SK-N-SH (cell line): Measurements from ENCODE around the gene LIPJ. TPM values are rescaled to one million over a fixed set of nuclear protein-coding genes. Genes with fewer than 3 reads are reported as not detected.

ENCODE experiments used
- CTCF ChIA-PET: fragments of 300-600, 350-600 bp; formaldehyde crosslinking; extraction: SDS; loops from one replicate; lab custom pipeline; 2021; lab: Yijun Ruan, JAX
- POLR2A ChIA-PET: fragments of 350-600 bp; sonication (Branson Sonifier 250); formaldehyde crosslinking; extraction: SDS; loops from one replicate; lab custom pipeline; 2020; ENCODE audit warnings: antibody characterized with exemption, inconsistent platforms; lab: Yijun Ruan, JAX
- DNase-seq: peaks from one replicate; pipeline ENCODE4 v3.0.0; 2012
- H2AFZ ChIP-seq: fragments of 200-600 bp; sonication (generic); 2 replicates; pipeline ENCODE4 v1.8.1; 2016; ENCODE audit warnings: antibody characterized with exemption, mild to moderate bottlenecking, low read depth
- H3F3A ChIP-seq: fragments of 200-600 bp; sonication (generic); replicated peaks from 2 replicates; pipeline ENCODE3; 2016; ENCODE audit warnings: antibody characterized with exemption, mild to moderate bottlenecking; ENCODE audit not compliant: insufficient read depth
- H3K27ac ChIP-seq, 2 experiments: fragments of 200-500 bp in 1 of 2; fragments of 200-600 bp in 1 of 2; sonication (Bioruptor generic) in 1 of 2; sonication (generic), shearing (Covaris generic) in 1 of 2; 2 replicates each; pipeline versions ENCODE4 v1.5.1 to v1.6.1; 2014 to 2016; ENCODE audit warnings: low read depth in 2 of 2, inconsistent platforms in 1 of 2, low read length in 1 of 2, mild to moderate bottlenecking in 1 of 2, mixed read lengths in 1 of 2
- H3K27me3 ChIP-seq: fragments of 200-600 bp; sonication (generic), shearing (Covaris generic); 2 replicates; pipeline ENCODE4 v1.6.1; 2016; ENCODE audit warnings: mixed run types; ENCODE audit not compliant: insufficient read depth
- H3K36me3 ChIP-seq, 2 experiments: fragments of 200-500 bp in 1 of 2; fragments of 200-600 bp in 1 of 2; sonication (Bioruptor generic) in 1 of 2; sonication (generic) in 1 of 2; replicated peaks in 1 of 2; 2 replicates each; pipeline versions ENCODE3 to v1.5.1; 2014 to 2016; ENCODE audit warnings: low read length in 1 of 2, mild to moderate bottlenecking in 1 of 2; ENCODE audit not compliant: insufficient read depth in 2 of 2, control insufficient read depth in 1 of 2
- H3K4me1 ChIP-seq, 2 experiments: fragments of 200-500 bp in 1 of 2; fragments of 200-600 bp in 1 of 2; sonication (Bioruptor generic) in 1 of 2; sonication (generic), shearing (Covaris generic) in 1 of 2; 2 replicates each; pipeline versions ENCODE4 v1.5.1 to v1.6.1; 2014 to 2016; ENCODE audit warnings: low read depth in 1 of 2, low read length in 1 of 2, mixed run types in 1 of 2; ENCODE audit not compliant: insufficient read depth in 2 of 2, control insufficient read depth in 1 of 2
- H3K4me2 ChIP-seq: fragments of 200-600 bp; sonication (generic), shearing (Covaris generic); 2 replicates; pipeline ENCODE4 v1.6.1; 2017; ENCODE audit warnings: mixed run types
- H3K4me3 ChIP-seq, 2 experiments: fragments of 200-500 bp in 1 of 2; fragments of 200-600 bp in 1 of 2; sonication (Bioruptor generic) in 1 of 2; sonication (generic), shearing (Covaris generic) in 1 of 2; 2 replicates each; pipeline versions ENCODE4 v1.5.1 to v1.8.1; 2014 to 2016; ENCODE audit warnings: low read depth in 2 of 2, inconsistent platforms in 1 of 2, low read length in 1 of 2, mild to moderate bottlenecking in 1 of 2, mixed read lengths in 1 of 2, moderate library complexity in 1 of 2
- H3K79me2 ChIP-seq: fragments of 200-600 bp; sonication (generic); 2 replicates; pipeline ENCODE4 v1.8.1; 2017; ENCODE audit warnings: mild to moderate bottlenecking; ENCODE audit not compliant: insufficient read depth
- H3K9ac ChIP-seq: fragments of 200-600 bp; sonication (generic); 2 replicates; pipeline ENCODE4 v1.6.1; 2017; ENCODE audit warnings: mixed run types
- H3K9me2 ChIP-seq: fragments of 200-600 bp; sonication (generic); 2 replicates; pipeline ENCODE4 v1.6.1; 2017; ENCODE audit warnings: mixed run types
- H3K9me3 ChIP-seq: fragments of 200-600 bp; sonication (generic); 2 replicates; pipeline ENCODE4 v1.6.1; 2017; ENCODE audit warnings: mixed run types, mild to moderate bottlenecking, moderate library complexity
- H4K20me1 ChIP-seq: fragments of 200-600 bp; sonication (generic); 2 replicates; pipeline ENCODE4 v1.6.1; 2017; ENCODE audit warnings: mild to moderate bottlenecking, mixed run types; ENCODE audit not compliant: insufficient read depth
- CTCF ChIP-seq: fragments of 200-600 bp; sonication (generic); IDR thresholded peaks from 2 replicates; pipeline ENCODE4 v1.6.1; 2017; ENCODE audit warnings: antibody characterized with exemption, mild to moderate bottlenecking, moderate library complexity
- ELF1 ChIP-seq: IDR thresholded peaks from 2 replicates; pipeline ENCODE4 v1.4.0; 2012
- EP300 ChIP-seq, 2 experiments: IDR thresholded peaks; 2 replicates each; pipeline versions ENCODE4 v1.4.0 to v1.6.1; 2012; ENCODE audit warnings: borderline replicate concordance in 1 of 2, low read depth in 1 of 2, low read length in 1 of 2
- EZH2phosphoT487 ChIP-seq: fragments of 200-600 bp; sonication (generic); IDR thresholded peaks from 2 replicates; pipeline ENCODE4 v1.6.1; 2017; ENCODE audit warnings: low read depth, mixed run types, mild to moderate bottlenecking, antibody characterized with exemption, moderate library complexity, borderline replicate concordance
- FOXJ3 ChIP-seq: sonication (generic); formaldehyde crosslinking; IDR thresholded peaks from 2 replicates; pipeline ENCODE4 v1.5.1; 2020; ENCODE audit warnings: mild to moderate bottlenecking, missing genetic modification reagents
- FOXM1 ChIP-seq: IDR thresholded peaks from 2 replicates; pipeline ENCODE4 v1.4.0; 2012; ENCODE audit warnings: low read depth, mild to moderate bottlenecking
- GABPA ChIP-seq: IDR thresholded peaks from 2 replicates; pipeline ENCODE4 v1.4.0; 2012; ENCODE audit warnings: low read depth, mild to moderate bottlenecking
- IRF3 ChIP-seq: fragments of 150-350 bp; IDR thresholded peaks from 2 replicates; pipeline ENCODE4 v1.6.1; 2016; ENCODE audit warnings: mild to moderate bottlenecking, low read depth, low read length
- MAX ChIP-seq: IDR thresholded peaks from 2 replicates; pipeline ENCODE4 v1.4.0; 2012; ENCODE audit warnings: low read depth
- MEF2A ChIP-seq: IDR thresholded peaks from 2 replicates; pipeline ENCODE4 v1.4.0; 2012; ENCODE audit warnings: low read depth, borderline replicate concordance
- MXI1 ChIP-seq: IDR thresholded peaks from 2 replicates; pipeline ENCODE4 v1.6.1; 2012; ENCODE audit warnings: mild to moderate bottlenecking, low read depth, low read length, improper control_type of control experiment
- NFIC ChIP-seq: IDR thresholded peaks from 2 replicates; pipeline ENCODE4 v1.4.0; 2012; ENCODE audit warnings: borderline replicate concordance
- NRF1 ChIP-seq: IDR thresholded peaks from 2 replicates; pipeline ENCODE4 v1.6.1; 2012; ENCODE audit warnings: low read depth, mild to moderate bottlenecking, low read length
- PBX3 ChIP-seq: IDR thresholded peaks from 2 replicates; pipeline ENCODE4; 2012
- POLR2AphosphoS5 ChIP-seq: IDR thresholded peaks from 2 replicates; pipeline ENCODE4 v1.6.1; 2012; ENCODE audit warnings: low read depth, low read length
- RAD21 ChIP-seq: IDR thresholded peaks from 2 replicates; pipeline ENCODE4 v1.6.1; 2012; ENCODE audit warnings: mild to moderate bottlenecking, low read length
- RCOR1 ChIP-seq: fragments of 150-350 bp; IDR thresholded peaks from 2 replicates; pipeline ENCODE4 v1.6.1; 2017; ENCODE audit warnings: antibody characterized with exemption, low read length
- RFX5 ChIP-seq: IDR thresholded peaks from 2 replicates; pipeline ENCODE4 v1.6.1; 2012; ENCODE audit warnings: mild to moderate bottlenecking, improper control_type of control experiment, low read length
- RXRA ChIP-seq: IDR thresholded peaks from 2 replicates; pipeline ENCODE4 v1.4.0; 2012; ENCODE audit warnings: low read depth, mild to moderate bottlenecking, borderline replicate concordance
- SIN3A ChIP-seq: IDR thresholded peaks from 2 replicates; pipeline ENCODE4 v1.6.1; 2012; ENCODE audit warnings: low read depth, mild to moderate bottlenecking, low read length, moderate library complexity, borderline replicate concordance
- SMC3 ChIP-seq: IDR thresholded peaks from 2 replicates; pipeline ENCODE4 v1.6.1; 2012; ENCODE audit warnings: low read depth, low read length, improper control_type of control experiment
- TCF12 ChIP-seq: IDR thresholded peaks from 2 replicates; pipeline ENCODE4 v1.4.0; 2012
- TEAD4 ChIP-seq: IDR thresholded peaks from 2 replicates; pipeline ENCODE4 v1.4.0; 2012; ENCODE audit warnings: mild to moderate bottlenecking, borderline replicate concordance; ENCODE audit not compliant: insufficient read depth
- USF2 ChIP-seq: fragments of 150-350 bp; IDR thresholded peaks from 2 replicates; pipeline ENCODE4 v1.6.1; 2017; ENCODE audit warnings: antibody characterized with exemption, low read length, low read depth, borderline replicate concordance
- YY1 ChIP-seq: IDR thresholded peaks from 2 replicates; pipeline ENCODE4 v1.4.0; 2012; ENCODE audit warnings: low read depth, mild to moderate bottlenecking
- WGBS: methylation state at CpG from one replicate; pipeline ENCODE4 v1.1.6; 2017; ENCODE audit warnings: low lambda C conversion rate; 5-methylcytosine and 5-hydroxymethylcytosine counted together
- polyA plus RNA-seq, 3 experiments: library from polyadenylated mRNA; depleted of rRNA; stranded (reverse); fragments of >200 nt; gene quantifications; 2 replicates each; pipeline ENCODE4 v1.2.3, GENCODE V29; 2012

The LIPJ gene
- polyA plus RNA-seq, 1 of the 3 experiments (the other 2 are of a cell fraction) = not detected

- ChIA-PET POLR2A (no interaction called here), CTCF (interaction anchor here (0.8 kb wide), 1 partner anchor 55 kb away, joined by 3 read pairs; no protein-coding TSS in a partner anchor)
- H3K9ac ChIP-seq = no peak overlapping the region
Measured at GRCh38 chr10:88620441-88620840, 33.9 kb downstream of the LIPJ start.

GRCh38 chr10:88623835-88624234 is 37.3 kb downstream of the LIPJ start:
- peak overlapping the region in 1 of 2 experiments; percentile 64; a peak in 2 of 4 replicates for H3K27ac ChIP-seq
- H3K9me2 ChIP-seq = no peaks in the 10 kb centered on the region
- H4K20me1 ChIP-seq = no peaks in the 10 kb centered on the region
- ChIA-PET CTCF (no interaction called here), POLR2A (no interaction called here)
- no peaks in the 10 kb centered on the region for H3K79me2 ChIP-seq
- H3K9ac ChIP-seq = no peak overlapping the region
- 29% methylated on average over 2 of the region's 2 CpGs for WGBS
- H3K36me3 ChIP-seq = no peaks in the 10 kb centered on the region
- no peaks in the 10 kb centered on the region for H3K9me3 ChIP-seq
- no peak overlapping the region for H2AFZ ChIP-seq
- no peak overlapping the region for H3K4me3 ChIP-seq
- no peak overlapping the region for H3K4me2 ChIP-seq
- H3K27me3 ChIP-seq = no peaks in the 10 kb centered on the region
- no peaks in the 10 kb centered on the region for H3F3A ChIP-seq
- peaks cover 0 to 7% of the 10 kb centered on the region in 2 experiments; a peak in 2 of 4 replicates for H3K4me1 ChIP-seq
- DNase-seq = peak; percentile 19
- TF ChIP-seq SMC3 (no peak), MAX (no peak), POLR2AphosphoS5 (no peak), EP300 (IDR thresholded peaks at IDR 0.05; ENCODE audit: borderline replicate concordance in 1 of 2, low read depth in 1 of 2, low read length in 1 of 2) (peak in 1 of 2 experiments; percentile 80; a peak in 2 of 4 replicates), NFIC (no peak), USF2 (no peak), FOXJ3 (CRISPR knock-in tag) (no peak), TCF12 (peak; percentile 3; the same call in 1 of the 2 replicates), NRF1 (no peak), IRF3 (no peak), CTCF (no peak), EZH2phosphoT487 (no peak), GABPA (no peak), RFX5 (no peak), ELF1 (no peak), FOXM1 (no peak), SIN3A (no peak), MXI1 (peak; percentile 64; the same call in 1 of the 2 replicates)

More at GRCh38 chr10:88620441-88620840, 33.9 kb downstream of the LIPJ start:
- Histone ChIP-seq H3K9me3 (no peaks in the 10 kb centered on the region), H3K79me2 (no peaks in the 10 kb centered on the region), H3K9me2 (no peaks in the 10 kb centered on the region), H3K4me2 (no peak overlapping the region), H3K27ac (no peak overlapping the region), H3K4me1 (peaks cover 0 to 10% of the 10 kb centered on the region in 2 experiments; a peak in 2 of 4 replicates), H2AFZ (no peak overlapping the region), H3K4me3 (no peak overlapping the region), H3K36me3 (no peaks in the 10 kb centered on the region), H3F3A (no peaks in the 10 kb centered on the region), H4K20me1 (no peaks in the 10 kb centered on the region), H3K27me3 (no peaks in the 10 kb centered on the region)
- TF ChIP-seq SIN3A = no peak
- TF ChIP-seq RAD21 = no peak
- TF ChIP-seq FOXM1 = no peak
- no peak for TF ChIP-seq YY1
- TF ChIP-seq RXRA = no peak
- TF ChIP-seq TCF12 = no peak
- no peak for TF ChIP-seq NRF1
- no peak for TF ChIP-seq PBX3
- TF ChIP-seq TEAD4 = no peak
- TF ChIP-seq EP300 (IDR thresholded peaks at IDR 0.05; ENCODE audit: borderline replicate concordance in 1 of 2, low read depth in 1 of 2, low read length in 1 of 2) = no peak
- TF ChIP-seq MEF2A = no peak
- no peak for TF ChIP-seq RCOR1
- WGBS = 68% methylated on average over 1 of the region's 1 CpG
- DNase-seq = no peak
